ENCODE data around the gene ZNF723.

Gene ZNF723

DNA sequence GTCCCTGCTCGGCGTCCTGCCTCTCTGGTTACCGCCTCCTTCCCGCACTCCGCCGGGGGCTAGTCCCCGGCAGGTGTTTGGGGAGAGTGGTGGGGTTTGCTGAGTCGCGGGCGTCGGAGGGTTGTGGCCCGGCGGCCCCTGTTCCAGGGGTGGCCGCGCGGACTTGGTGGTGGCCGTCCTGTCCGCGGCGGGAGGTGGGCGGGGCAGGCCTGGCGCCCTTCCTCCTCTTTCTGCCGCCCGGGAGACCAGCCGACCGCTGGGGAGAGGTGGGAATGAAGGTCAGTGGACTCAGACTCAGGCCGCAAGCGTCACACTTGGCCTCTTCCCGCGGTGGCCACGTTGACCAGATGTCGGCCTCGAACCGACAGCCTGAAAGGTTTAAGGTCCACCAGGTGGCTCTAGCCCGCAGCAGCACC, 61.8 kb downstream of the ZNF723 start:
- no CpG with 5 or more reads among the region's 35 CpGs for WGBS (ENCODE audit: insufficient coverage, insufficient read length)
- no peak for DNase-seq (ENCODE audit: low read depth, low spot score)
- Histone ChIP-seq H3K4me3 (ENCODE audit: low read length) (no peak overlapping the region), H3K27ac (ENCODE audit: low read length) (no peak overlapping the region), H3K4me1 (ENCODE audit: control insufficient read depth, insufficient read depth, low read length) (no peaks in the 10 kb centered on the region), H3K36me3 (ENCODE audit: control insufficient read depth, insufficient read depth, low read length) (no peaks in the 10 kb centered on the region), H3K9me3 (ENCODE audit: control insufficient read depth, insufficient read depth, low read length) (peaks cover 4% of the 10 kb centered on the region), H3K27me3 (ENCODE audit: control insufficient read depth, insufficient read depth, low read length) (no peaks in the 10 kb centered on the region)

DNA sequence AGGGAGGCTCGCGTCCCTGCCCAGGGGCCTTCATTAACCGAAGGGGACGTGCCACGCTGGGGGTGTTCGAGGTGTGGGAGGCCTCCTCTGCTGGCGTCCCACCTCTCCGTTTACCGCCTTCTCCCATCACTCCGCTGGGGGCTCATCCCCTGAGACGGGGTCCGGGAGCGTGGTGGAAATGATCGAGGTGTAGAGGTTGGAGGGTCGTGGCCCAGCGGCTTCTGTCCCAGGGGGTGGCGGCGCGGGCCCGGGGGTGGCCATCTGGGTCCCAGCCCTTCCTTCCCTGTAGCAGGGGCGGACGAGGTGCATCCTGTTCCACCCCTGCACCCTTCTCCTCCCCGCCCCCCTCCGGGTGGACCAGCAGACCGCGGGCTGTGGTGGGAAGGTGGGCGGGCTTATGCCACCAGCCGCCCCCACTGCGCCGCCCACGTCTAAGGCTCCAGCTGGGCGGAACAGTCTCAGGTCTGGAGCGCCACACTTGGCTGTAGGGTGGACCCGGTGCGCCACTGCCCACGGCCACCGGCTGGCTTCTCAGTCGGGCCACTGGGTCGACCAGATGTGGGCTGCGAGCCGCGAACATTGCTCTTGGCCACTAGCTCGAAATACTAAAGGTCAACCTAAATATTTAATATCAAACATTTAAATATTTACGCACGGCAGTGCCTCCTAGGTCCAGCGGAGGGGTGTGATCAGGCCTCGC, 69.5 kb downstream of the ZNF723 start:
- Histone ChIP-seq H3K9me3 (ENCODE audit: control insufficient read depth, insufficient read depth, low read length) (peaks cover 11% of the 10 kb centered on the region), H3K4me3 (ENCODE audit: low read length) (no peak overlapping the region), H3K27ac (ENCODE audit: low read length) (no peak overlapping the region), H3K36me3 (ENCODE audit: control insufficient read depth, insufficient read depth, low read length) (no peaks in the 10 kb centered on the region; the same call in 1 of the 2 replicates), H3K27me3 (ENCODE audit: control insufficient read depth, insufficient read depth, low read length) (no peaks in the 10 kb centered on the region), H3K4me1 (ENCODE audit: control insufficient read depth, insufficient read depth, low read length) (no peaks in the 10 kb centered on the region)
- DNase-seq (ENCODE audit: low read depth, low spot score) = no peak
- WGBS (ENCODE audit: insufficient coverage, insufficient read length) = no CpG with 5 or more reads among the region's 47 CpGs

All from iPS DF 6.9 (cell line).